GM21723 (cell line): ENCODE data around the gene SHMT1.
A peak's percentile ranks its signal among the peaks of the same experiment; 100 is the strongest.
"Not testable (repeated sequence)": the region's sequence is repeated elsewhere in the genome, so short reads cannot be mapped to it uniquely, and the experiment has no call there.

Experiments used
- ATAC-seq: cut with Tn5 transposase; IDR thresholded peaks from one replicate; pipeline ENCODE4 v1.9.1; 2021; ENCODE audit warnings: mild to moderate bottlenecking, moderate library complexity; ENCODE audit not compliant: unreplicated experiment

Gene SHMT1

DNA sequence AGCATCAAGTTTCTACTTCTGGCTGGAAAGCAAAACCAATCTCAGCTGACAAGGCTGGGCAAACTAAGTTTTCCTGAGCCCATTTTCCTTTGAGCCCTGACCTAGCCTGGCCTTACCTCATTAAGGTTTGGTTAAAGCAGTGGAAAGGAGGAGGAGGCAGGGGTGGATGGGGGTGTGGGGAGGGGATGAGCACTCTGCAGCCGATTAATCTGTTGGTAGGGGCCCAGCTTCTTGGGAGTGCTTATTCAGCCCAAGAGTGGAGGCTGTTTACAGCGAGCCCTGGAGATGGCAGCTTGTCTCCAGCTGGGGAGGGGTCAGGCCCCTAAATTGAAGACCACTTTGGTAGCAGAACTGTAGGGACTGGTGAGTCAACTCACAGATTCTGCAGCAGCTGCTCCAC, 36.3 kb downstream of the SHMT1 start:
- no peak for ATAC-seq

DNA sequence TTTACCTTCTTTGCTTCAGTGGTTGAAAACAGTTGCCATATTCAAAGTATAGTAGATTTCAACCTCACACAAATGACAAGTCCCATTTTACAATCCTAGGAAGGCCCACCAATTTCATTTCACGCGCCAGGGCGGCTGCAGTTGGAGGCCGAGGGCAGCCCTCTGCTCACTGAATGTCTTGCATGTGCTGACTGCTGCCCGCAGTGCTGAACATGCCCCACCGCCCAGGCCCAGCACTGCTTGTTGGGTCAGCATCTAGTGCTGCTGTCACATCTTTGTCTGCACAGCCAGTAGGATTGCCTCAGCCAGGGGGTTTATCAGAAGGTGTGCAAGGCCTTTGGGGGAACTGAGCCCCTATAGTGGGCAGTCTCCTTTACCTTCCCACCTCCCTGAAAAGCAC, 36.8 kb downstream of the SHMT1 start:
- ATAC-seq: no peak

DNA sequence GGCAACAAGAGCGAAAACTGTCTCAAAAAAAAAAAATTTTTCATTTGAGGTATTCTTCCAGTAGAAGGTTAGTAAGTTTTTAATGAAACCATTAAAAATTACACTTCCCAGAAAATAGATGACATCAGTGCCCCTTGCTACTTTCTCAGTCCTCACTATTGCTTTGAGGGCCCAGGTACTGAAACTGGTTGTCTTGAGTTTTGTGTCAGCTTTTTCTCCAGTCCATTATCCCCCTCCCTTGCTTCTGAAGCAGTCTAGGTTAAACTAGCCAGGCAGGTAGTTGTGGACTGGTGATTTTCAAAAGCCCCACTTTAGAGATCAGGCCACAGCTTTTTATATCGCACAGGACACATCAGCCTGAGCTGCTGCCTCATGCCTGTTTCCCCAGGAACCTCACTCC, 37.3 kb downstream of the SHMT1 start:
- no peak for ATAC-seq

DNA sequence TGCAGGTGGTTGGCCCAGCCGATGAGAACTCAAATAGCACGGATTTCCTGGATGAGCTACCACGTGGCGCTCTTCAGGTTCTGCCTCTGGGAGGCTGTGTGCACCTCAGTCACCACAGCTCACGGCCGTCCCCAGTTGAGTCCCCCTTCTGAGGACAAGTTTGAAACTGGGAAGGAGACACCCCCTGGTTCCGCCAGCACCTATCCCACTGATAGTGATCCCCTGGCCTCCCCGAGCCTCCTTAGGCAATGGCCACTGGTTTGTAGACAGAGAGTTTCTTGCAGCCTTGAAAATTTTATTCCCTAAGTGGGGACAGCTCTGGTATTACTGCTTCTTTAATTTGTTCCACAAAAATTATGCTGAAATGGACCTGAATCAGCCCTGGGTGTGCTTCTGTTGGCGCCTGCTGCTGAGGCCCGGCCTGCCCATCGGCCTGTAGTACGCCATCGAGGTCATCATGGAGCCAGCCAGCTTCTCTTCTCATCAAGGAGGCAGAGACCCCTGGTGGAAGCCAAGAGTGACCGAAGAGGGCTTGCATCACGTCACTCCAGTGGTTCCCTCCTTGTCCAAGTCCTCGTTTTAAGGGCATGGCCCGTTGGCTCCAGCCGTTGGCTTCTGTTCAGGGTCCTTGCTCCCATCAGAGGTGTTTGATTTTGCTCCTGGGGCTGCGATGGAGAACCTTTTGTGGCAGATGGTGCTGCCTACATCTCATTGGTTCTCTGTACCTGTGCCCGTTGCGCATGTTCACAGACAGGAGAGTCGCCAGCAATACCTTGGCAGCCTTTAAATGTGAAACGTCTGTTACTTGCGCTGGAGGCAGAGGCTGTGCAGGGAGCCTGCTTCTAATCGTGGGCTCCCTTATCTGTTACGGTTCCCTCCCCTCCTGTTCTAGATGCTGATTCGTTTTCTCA, 39.0 kb downstream of the SHMT1 start:
- no peak for ATAC-seq

DNA sequence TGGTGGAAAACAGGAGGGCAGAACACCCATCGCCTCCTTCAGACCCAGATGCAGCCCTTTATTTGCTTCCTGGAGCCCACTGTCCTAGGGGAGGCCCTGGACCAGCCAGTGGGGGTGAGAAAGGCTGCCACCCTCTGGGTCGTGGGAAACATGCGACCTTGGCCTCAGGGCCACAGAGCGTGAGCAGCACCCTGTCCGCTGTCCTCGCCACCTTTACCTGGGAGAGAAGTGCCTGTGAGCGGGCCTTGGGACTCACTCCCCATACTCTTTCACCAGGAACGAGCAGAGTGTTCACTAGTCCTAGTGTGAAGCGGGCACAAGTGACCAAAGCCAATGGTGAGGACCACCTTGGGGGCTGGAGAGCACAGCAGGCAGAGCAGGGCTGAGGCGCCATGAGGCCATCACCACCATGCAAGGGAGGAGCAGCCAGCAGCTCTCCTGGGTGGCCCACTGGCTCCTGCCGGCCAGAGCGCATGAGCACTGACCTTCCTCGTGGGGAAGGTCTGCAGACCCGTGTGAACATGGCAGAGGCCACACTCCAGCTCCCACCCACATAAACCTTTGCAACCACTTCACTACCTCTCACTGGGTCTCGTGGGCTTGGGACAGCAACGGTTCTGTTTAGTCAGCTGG, 39.7 kb downstream of the SHMT1 start:
- no peak for ATAC-seq

DNA sequence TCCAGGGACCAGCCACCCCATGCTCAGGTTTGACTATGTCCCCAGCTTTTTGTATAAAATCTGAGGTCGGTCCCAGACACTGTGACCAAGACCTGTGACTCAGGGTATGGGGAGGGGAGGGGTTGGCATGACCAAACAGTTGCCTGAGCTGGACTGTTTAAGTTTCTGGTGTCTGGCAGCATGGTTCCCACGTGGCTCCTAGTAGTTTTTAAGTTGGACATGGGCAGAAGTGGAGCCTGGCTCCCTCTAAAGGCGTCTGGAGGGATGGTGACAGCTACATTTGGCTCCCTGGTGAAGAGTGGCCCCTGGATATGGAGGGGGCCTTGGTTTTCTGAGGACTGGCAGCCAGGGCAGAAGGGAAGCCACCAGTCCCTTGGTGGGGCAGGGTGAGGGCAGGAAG, 40.3 kb downstream of the SHMT1 start:
- no peak for ATAC-seq

DNA sequence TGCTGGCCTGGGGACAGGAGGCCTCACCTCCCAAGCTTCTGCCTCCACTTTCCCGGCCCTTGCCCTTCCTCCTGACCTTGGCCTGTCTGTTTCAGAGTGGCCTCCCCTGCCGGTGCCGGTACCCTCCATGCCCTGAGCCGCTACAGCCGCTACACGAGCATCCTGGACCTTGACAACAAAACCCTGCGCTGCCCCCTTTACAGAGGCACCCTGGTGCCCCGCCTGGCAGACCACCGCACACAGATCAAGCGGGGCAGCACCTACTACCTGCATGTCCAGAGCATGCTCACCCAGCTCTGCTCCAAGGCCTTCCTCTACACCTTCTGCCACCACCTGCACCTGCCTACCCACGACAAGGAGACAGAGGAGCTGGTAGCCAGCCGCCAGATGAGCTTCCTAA, 40.8 kb downstream of the SHMT1 start:
- no peak for ATAC-seq

DNA sequence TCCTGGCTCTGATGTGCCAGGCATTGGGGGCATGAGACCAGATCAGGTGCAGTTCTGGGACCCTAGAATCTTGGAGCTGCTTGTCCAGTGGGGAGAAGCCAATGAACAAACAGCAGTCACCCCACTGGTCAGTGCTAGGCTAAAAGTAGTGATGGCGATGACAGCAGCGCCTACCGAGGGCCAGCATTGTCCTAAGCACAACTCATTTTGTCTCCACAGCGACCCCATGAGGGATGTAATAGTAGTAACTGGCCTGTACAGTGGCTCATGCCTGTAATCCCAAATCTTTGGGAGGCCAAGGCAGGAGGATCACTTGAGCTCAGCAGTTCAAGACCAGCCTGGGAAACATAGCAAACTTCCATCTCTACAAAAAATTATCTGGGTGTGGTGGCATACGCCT, 42.0 kb downstream of the SHMT1 start:
- no peak for ATAC-seq

DNA sequence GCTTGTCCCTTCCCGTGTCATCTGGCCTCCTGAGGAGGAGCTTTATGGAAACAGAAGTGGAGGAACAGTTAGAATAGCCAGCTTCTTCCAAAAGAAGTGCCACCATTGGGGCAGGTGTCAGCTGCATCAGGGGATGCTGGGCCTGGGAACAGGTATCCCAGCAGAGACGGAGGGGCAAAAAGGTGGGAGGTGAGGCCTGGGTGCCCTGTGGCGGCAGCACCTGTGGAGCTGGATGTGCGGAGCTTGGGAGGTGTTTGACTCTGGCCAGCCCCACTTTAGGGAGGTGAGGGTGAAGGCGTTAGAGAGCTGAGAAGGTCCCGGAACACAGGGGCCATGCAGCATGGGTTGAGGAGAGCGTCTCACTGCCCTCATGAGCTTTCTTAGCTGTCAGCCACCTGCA, 43.0 kb downstream of the SHMT1 start:
- no peak for ATAC-seq

DNA sequence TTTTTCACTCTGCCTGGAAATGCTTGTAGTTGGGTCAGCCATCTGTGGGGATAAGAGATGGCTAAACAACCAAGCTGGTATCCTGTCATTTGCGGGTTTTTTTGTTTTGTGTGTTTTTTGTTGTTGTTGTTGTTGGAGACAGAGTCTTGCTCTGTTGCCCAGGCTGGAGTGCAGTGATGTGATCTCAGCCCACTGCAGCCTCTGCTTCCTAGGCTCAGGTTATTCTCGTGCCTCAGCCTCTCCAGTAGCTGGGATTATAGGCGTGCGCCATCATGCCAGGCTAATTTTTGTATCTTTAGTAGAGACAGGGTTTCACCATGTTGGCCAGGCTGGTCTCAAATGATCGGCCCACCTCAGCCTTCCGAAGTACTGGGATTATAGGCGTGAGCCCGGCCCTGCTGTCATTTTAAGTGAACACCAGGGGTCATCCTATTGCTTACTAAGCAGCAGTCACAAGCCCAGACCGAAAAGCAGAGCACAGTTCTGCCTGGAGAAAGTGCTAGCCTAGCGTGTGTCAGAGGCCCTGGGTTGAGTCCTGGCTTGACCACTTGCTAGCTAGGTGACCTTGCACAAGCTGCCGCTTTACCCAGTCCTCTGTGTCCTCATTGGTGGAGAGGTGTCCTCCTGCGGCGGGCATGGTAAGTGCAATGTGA, 43.6 kb downstream of the SHMT1 start:
- no peak for ATAC-seq

DNA sequence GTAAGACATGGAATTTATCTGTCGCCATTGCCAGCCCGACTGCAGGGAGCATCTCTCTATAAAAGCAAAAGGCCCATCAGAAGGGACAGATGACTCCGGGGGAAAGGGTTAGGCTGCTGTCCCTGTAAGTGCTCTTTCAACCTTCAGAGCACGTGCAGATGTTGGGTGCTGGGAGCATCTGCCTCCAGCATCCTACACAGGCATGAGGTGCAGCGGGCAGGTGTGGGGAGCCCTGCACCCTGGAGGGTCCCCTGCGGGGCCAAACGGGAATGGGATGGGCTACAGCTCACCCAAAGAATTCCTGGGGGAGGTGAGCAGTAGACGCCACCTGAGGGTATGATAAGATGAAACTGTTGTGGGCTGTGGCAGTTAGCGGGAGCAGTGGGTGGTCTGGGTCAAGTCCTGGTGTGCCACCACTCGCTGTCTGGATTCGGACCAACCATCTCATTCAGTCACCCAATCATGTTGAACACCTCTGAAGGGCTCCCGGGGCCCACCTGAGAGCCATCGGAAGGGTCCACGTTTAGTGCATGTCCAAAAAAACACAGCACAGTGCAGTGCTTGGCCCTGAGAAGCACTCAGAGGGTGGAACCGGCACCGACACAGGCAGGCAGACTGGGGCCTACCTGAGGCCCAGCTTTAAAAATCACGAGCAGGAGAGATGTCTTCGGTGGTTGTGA, 44.4 kb downstream of the SHMT1 start:
- no peak for ATAC-seq

DNA sequence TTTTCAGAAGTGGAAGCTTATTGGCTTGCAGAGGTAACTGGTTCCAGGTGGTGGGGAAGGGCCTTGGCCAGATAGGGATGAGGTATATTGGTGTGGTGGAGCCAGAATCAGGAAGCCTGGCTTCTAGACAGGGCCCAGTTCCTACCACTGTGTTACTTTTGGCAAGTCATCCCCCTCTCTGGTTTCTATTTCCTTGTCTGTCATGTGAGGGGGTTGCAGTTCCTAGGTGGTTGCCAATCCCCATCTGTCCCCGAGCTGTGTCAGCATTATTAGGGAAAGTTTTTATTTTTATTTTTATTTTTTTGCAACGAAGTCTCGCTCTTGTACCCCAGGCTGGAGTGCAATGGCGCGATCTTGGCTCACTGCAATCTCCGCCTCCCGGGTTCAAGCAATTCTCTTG, 45.2 kb downstream of the SHMT1 start:
- ATAC-seq: no peak

DNA sequence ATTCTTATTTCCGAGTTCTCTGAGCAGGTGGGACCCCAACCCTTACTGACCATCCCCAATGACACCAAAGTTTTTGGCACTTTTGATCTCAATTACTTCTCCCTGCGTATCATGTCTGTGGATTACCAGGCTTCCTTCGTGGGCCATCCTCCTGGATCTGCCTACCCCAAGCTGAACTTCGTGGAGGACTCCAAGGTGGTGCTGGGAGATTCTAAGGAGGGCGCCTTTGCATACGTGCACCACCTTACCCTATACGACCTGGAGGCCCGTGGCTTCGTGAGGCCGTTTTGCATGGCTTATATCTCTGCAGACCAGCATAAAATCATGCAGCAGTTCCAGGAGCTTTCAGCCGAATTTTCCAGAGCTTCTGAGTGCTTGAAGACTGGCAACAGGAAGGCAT, 47.4 kb downstream of the SHMT1 start:
- ATAC-seq: no peak

DNA sequence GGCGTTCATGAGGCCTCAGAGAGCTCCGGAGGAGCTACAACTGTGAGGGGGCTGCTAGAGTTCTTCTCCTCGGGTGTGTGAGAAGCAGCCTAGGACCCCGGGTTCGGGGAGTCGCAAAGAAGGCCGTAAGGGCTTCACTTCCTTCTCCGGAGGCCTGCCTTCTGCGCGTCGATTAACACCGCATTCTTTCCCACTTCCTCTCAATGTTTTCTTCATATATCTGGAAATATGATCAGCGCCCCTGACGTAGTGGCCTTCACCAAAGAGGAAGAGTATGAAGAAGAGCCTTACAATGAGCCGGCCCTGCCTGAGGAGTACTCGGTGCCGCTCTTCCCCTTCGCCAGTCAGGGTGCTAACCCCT, 47.8 kb downstream of the SHMT1 start:
- peak; percentile 16 for ATAC-seq

DNA sequence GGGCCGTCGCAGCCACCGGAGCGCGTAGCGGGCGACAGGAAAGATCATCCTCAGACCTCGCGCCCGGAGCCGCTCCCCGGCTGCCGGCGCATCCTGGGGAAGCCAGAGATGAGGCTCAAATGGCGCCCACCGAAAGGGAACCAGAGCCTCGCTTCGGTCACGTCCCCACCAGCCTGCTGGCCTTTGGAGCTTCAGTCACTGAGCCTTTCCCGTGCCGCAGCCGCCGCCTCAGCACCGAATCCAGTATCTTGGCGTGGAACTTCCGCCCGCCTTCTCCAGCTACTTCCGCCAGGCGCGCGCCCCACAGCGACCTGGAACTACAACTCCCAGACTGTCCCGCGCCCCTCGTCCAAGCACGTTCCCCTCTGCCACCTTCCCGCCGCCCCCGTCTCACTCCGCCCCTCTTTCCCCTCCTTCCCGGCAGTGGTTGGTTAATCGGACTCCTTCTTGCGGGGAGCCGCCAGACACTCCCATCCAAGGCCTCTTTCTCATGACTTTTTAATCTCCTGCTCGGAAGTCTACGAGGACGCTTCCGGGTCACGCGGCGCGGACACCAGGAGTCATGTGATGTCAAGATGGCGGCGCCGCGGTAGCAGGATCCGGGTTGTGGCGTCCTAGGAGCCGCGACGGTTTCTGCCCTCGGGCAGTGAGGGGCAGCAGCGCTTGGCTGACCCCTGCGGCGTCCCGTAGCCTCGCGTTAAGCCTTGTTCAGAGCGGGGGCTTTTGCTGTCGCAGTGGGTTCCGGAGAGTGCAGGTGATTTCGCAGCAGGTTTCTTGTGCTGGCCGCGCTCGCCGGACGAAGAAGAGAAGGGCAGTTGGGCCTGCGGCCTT, 48.4 kb downstream of the SHMT1 start, which contains the start of the genes SMCR8 and TOP3A:
Gene SMCR8, plus strand, starts transcription at position 563 of the 831 bp plus-strand sequence. CDS start 497 bp downstream, outside the sequence.
Gene TOP3A, minus strand, starts transcription at position 264 of the 831 bp plus-strand sequence. Its CDS starts 216 bp downstream, at position 48.
- peak; percentile 81 for ATAC-seq

DNA sequence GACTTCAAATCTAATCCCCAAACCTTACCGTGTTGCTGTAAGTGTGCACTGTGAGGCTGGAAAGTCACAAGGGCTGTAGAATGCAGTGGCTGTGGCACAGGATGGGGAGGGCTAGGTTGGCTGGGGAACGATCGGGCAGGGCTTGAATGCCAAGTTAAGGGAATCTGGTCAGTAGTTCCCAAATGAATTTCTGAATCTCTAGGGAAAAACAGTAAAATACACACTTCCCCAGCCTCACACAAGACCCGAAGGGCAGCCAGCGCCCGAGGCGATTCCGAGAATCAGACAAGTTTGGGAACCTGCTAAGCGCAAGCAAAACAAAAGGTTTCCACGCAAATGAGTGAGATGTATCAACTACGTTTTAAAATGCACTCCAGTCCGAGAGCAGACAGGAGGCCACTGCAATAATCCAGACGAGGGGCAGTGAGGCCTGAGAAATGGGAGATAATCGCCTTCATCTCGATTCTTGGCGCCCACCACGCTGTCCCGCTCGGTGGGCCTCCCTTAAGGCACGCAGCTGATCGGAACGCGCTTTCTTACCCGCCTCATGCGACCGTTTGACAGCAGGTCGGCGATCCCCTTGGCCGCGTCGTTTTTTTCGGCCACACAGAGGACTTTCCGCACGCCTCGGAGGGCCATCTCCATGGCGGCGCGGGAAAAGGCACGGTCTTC, 49.2 kb downstream of the SHMT1 start:
- peak; percentile 28 for ATAC-seq

DNA sequence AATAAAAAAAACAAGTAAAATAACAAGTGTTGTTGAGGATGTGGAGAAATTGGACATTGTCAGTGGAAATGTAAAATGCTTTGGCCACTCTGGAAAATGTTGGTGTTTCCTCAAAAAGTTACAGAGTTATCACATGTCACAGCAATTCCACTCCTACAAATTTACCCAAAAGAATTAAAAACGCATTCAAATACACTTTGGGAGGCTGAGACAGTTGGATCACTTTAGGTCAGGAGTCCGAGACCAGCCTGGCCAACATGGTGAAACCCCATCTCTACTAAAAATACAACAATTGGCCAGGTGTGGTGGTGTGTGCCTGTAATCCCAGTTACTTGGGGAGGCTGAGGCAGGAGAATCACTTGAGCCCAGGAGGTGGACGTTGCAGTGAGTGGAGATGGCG, 54.1 kb downstream of the SHMT1 start:
- ATAC-seq: no peak

DNA sequence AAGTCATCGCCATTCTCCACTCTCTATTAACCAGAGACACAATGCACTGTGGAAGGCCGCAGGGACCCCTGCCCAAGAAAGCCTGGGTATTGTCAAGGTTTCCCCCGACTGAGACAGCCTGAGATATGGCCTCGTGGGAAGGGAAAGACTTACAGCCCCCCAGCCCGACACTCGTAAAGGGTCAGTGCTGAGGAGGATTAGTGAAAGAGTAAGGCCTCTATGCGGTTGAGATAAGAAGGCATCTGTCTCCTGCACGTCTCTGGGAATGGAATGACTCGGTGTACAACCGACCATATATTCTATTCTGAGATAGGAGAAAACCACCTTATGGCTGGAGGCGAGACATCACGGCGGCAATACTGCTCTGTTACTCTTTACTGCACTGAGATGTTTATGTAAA, 60.1 kb downstream of the SHMT1 start:
- not testable (repeated sequence) for ATAC-seq

DNA sequence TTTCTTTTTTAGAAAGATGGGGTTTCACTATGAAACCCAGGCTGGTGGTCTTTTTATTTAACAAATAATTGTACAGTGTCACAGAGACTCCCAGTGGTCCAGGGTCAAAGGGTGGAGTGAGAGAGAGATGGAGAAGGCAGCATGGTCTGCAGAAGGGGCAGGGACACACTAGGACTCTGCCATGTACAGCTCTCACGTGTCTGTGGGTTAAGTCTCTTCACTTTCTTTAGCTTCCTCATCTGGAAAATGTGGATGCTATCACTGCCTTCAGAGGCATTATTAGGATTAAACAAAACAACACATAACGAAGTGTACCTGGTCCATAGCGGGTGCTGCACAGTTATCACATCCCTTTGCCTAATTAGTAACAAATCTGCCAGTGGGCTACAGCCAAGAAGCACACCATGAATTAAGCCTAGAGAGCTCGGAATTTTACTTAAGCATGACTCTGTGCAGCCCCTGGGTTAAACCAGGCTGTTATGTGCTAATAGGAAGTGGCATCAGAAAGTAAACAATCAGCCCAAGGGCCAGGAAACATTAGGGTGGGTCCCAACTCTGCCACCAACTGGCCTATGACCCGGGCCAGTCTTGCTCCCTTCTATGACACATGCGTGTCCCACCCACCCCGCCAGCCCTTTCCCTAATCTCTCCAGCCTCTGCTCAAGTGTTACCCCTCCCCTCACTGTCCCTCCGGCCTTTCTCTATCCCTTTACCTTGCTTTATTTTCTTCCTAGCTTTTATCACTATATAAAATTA, 62.4 kb downstream of the SHMT1 start:
- ATAC-seq: no peak
